GM18526 (cell line): ENCODE results near the gene KLHL40.

ENCODE experiments used
- POLR2A ChIP-seq: IDR thresholded peaks from 3 replicates; pipeline ENCODE4 v1.6.1; 2011; ENCODE audit not compliant: insufficient read length; ENCODE audit errors: extremely low read depth

The KLHL40 gene

DNA sequence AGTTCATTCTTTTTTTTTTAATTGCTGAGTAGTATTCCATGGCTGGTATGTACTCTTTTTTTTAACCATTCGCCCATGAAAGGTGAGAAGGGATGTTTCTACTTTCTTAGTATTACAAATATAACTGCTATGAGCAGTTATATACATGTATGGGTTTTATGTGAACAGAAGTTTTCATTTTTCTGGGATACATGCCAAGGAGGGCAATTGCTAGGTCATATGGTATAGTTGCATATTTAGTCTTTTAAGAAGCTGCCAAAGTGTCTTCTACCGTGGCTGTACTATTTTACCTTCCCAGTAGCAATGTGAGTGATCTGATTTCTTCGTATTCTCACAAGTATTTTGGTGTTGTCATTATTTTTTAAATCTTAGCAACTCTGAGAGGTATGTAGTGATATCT, 11.2 kb upstream of the KLHL40 start:
- no peak for TF ChIP-seq POLR2A

DNA sequence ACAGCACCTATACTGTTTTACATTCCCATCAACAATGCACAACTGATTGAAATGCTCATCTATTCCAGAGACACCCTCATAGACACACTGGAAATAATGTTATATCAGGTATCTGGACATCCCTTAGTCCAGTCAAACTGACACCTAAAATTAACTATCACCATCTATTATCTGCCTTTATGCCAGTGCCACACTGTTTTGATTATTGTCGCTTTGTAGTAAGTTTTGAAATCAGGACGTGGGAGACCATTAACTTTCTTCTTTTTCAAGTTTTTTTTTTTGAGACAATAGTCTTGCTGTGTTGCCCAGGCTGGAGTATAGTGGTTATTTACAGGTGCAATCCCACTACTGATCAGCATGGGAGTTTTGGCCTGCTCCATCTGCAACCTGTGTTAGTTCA, 9.4 kb upstream of the KLHL40 start:
- TF ChIP-seq POLR2A: no peak

DNA sequence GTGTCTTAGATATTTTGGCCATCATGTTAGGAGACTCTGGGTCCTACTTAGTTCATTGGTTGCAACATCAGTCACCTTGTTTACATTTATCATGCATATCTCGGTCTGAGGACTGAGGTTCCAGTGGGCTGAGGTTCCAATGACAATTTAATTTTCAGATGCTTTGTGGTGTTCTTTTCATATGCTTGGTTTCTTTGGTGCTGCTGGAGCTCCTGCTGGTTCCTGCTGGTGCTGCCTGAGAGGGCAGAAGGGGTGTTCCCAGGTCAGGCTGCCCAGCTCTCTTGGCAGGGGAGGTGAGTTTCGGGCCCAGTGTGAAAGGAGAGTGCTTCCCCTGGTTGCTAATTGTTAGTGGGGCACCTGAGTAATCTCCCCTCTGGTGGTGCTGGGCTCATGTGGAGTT, 6.9 kb upstream of the KLHL40 start:
- TF ChIP-seq POLR2A: no peak

DNA sequence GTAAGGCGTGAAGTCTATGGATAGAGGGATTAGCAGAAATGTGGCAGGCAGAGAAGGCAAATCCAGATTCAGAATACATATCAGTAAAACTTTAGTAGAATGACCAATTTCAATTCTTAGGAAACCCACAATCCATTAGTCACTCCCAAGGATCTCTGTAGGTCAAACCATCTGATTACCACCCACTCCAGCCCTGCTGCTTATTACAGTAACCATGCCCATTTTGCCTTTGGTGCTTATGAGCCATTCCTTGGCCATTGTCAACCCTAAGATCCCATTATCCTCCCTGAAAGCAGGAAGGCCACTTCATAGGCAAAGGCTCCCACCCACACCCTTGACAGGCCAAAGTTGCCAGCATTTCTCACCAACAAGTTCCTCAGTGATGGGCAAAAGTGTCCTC, 5.1 kb upstream of the KLHL40 start:
- TF ChIP-seq POLR2A: no peak

DNA sequence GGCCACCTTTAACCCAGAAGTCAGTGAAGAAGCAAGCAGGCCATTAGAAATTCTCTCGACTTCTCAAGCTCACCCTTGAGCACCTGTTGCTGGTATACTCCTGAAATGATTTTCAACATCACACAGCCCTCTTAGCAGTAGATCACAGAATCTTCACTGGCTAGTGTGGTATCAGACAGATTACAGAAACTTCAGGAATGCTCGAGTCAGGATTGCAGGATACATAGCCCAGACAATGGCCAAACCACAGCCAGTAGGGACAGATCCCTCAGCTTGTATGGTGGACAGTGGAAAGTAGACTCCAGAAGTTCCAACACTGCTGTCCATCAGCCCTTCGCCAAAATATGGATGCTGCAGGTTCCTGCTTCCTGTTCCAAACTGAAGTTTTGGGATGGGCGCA, 4.5 kb upstream of the KLHL40 start:
- no peak for TF ChIP-seq POLR2A

DNA sequence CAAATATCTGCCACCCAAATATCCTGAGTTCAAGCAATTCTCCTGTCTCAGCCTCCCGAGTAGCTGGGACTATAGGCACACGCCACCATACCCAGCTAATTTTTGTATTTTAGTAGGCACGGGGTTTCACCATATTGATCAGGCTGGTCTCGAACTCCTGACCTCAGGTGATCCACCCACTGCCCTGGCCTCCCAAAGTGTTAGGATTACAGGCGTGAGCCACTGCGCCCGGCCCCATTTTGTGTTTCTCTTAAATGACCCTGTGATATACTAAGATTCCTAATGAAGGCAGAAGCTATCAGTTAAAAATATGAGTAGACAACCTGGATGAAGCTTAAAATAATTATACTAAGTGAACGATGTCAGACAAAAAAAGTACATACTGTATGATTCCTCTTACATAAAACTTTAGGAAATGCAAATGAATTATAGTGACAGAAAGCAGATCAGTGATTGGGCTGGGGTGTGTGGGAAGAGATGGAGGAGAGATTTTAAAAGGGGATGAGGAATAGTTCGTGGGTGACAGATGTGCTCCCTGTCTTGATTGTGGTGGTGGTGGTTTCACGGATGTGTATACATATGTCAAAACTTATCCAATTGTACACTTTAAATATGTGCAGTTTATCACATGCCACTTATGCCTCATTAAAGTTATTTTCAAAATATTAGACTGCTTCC, 3.8 kb upstream of the KLHL40 start:
- no peak for TF ChIP-seq POLR2A

DNA sequence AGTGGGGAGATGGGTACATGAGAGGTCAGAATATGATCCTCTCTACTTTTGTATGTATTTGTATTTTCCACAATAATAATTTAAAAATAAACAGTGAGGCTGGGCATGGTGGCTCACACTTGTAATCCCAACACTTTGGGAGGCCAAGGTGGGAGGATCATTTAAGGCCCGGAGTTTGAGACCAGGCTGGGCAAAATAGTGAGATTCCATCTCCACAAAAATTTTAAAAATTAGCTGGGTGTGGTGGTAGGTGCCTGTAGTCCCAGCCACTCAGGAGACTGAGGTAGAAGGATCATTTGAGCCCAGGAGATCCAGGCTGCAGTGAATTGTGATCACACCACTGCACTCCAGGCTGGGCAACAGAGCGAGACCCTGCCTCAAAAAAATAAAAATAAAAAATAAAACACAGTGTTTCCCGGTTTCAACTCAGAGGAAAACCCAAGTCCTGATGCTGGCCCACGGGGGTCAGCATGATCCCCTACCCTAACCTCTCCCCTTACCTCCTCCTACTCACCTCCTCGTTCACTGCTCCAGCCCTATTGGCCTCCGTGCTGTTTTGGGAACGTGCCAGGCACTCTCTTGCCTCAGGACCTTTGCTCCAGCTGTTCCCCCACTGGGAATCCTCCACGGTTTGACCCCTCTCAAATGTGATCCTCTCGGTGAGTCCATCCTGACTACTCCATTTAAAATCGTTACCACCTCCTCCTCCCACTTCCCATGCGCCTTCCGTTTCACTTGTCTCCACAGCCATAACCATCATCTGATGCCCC, 2.9 kb upstream of the KLHL40 start:
- TF ChIP-seq POLR2A: no peak

DNA sequence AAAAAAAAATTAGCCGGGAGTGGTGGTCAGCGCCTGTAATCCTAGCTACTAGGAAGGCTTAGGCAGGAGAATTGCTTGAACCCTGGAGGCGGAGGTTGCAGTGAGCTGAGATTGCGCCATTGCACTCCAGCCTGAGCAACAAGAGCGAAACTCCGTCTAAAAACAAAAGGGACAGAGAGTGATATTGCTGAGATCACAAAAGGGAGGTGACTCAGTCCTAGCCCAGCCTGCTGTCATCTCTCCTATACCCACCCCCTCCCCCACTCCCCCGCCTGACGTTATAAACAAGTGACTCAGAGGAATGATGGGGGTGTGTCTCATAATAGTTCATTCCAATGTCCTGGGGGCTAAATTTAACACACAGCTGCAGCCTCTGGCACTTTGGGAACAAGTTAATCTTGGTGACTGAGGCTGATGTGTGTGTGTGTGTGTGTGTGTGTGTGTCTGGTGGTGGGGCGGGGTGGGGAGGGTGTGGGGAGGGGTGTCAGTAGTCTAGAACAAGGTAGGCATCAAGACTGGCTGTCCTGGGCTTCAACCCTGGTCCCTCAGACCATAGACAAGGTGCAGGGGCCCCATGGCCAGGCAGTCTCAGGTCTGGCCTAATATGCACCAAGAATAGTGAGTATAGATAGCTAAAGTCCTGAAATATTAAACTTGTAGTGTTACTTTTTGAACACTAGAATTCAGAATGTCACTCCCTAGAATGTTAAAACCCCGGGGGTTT, 1.3 kb upstream of the KLHL40 start:
- no peak for TF ChIP-seq POLR2A

DNA sequence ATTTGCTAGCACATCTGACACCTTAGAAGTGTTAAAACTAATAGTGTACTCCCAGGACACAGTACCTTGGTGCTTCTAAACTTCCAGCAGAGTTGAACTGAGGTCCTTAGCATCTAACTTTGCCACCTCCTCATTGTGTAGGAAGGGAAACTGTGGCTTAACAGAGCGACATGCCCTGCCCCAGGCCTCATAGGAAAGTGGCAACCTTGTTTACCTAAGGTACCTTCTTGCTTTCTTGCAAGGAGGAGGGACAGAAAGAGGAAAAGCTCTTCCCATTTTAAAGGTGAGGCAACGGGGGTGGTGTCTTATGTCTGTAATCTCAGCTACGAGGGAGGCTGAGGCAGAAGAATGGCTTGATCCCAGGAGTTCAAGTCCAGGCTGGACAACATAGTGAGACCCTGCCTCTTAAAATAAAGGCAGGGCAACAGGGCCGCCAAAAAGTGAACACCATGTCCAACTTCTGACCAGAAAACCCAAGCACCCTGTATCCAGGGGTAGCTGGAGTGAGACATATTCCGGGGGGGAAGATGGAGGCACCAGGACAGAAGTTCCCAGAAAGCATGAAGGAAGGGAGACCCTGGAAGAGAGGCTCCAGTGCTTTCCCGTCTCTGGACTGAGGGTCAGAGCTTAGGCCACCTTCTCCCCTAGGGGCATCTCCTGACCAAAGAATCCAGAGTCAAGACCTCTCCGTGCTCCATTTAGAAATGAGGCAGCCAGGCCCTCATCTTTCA, 540 bp upstream of the KLHL40 start:
- no peak for TF ChIP-seq POLR2A

DNA sequence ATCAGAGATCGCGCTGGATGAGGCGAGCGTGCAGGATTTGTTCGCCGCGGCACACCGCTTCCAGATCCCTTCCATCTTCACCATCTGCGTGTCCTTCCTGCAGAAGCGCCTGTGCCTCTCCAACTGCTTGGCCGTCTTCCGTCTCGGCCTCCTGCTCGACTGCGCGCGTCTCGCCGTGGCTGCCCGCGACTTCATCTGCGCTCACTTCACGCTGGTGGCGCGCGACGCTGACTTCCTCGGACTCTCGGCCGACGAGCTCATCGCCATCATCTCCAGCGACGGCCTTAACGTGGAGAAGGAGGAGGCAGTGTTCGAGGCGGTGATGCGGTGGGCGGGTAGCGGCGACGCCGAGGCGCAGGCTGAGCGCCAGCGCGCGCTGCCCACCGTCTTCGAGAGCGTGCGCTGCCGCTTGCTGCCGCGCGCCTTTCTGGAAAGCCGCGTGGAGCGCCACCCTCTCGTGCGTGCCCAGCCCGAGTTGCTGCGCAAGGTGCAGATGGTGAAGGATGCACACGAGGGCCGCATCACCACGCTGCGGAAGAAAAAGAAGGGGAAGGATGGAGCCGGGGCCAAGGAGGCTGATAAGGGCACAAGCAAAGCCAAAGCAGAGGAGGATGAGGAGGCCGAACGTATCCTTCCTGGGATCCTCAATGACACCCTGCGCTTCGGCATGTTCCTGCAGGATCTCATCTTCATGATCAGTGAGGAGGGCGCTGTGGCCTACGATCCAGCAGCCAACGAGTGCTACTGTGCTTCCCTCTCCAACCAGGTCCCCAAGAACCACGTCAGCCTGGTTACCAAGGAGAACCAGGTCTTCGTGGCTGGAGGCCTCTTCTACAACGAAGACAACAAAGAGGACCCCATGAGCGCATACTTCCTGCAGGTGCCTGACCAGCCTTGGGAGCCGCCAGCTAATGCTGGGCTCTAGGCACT, 819 bp downstream of the KLHL40 start:
- no peak for TF ChIP-seq POLR2A

DNA sequence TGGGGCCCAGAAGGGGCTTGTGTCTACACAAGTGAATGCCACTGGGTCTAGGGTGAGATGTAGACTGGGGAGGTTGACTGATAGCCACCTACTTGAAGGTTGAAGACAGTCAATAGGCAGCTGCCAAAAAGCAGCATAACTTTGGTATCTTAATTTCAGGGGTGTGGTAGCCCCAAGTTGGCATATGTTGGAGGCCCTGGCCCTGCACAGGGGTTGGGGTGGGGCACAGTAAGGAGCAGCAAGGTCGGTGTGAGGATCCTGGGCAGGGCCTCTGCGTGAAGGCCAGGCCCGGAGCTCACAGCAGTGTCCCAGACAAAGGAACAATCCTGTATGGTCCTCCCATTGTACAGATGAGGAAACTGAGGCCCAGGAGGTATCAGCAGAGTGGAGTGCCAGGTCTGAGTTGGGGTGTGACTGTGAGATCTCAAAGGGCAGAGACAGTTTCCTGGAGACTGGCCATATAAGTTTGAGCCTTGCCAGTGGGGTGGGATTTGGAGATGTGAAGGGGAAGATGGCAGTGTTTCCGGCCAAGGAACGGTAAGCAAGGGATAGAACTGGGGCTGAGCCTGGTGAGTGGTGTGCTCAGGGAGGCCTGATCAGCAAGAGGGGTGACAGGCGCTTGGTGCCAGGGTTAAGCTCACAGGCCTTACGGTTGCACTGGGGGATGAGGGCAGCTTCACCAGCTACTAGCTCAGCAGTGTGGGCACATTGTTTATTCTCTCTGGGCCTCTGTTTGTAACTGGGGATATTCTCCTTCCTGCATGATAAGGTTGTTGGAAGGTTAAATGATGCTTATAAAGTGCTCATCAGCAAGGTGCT, 1.7 kb downstream of the KLHL40 start:
- no peak for TF ChIP-seq POLR2A

DNA sequence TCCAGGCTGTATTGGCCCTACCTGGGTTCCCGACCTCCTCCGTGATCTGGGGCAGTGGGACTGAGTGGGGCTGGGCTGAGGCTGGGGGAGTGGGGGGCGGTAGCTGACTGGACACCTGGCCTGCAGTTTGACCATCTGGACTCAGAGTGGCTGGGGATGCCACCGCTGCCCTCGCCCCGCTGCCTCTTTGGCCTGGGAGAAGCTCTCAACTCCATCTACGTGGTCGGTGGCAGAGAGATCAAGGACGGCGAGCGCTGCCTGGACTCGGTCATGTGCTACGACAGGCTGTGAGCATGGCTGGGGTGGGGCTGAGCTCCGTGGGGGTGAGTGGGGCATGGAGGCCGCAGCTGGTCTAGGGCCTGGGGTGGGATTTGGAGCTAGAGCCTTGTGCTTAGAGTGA, 2.7 kb downstream of the KLHL40 start:
- no peak for TF ChIP-seq POLR2A

DNA sequence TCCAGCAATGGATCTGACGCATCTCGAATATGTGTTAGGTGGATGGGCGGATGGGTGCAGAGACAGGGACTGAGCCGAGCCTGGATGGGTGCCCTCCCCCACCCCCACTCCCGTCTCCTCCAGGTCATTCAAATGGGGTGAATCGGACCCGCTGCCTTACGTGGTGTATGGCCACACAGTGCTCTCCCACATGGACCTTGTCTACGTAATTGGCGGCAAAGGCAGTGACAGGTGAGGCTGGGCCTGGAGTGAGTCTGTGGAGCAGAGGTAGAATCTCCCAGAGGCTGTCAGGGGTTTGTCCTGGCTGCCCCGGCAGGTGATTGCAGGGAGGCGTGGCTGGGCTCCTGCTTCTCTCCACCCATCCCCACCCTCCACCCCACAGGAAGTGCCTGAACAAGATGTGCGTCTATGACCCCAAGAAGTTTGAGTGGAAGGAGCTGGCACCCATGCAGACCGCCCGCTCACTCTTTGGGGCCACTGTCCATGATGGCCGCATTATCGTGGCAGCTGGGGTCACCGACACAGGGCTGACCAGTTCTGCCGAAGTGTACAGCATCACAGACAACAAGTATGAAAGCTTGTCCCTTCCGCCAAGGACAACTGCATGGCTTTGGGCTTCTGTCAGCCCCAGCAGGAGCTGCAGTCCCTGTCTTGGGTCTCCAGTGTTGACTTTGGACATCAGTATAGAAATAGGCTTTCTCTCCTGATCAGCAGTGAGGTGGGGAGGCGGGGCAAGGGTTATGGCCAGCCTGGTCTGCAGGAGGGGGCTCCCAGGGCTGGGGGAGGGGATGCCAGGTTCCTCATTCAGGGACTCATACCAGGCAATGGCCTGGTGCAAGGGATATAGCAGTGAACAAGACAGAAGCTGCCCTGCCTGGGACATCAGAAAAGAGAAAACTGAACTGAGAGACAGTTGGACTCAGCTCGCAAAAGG, 3.4 kb downstream of the KLHL40 start:
- no peak for TF ChIP-seq POLR2A

DNA sequence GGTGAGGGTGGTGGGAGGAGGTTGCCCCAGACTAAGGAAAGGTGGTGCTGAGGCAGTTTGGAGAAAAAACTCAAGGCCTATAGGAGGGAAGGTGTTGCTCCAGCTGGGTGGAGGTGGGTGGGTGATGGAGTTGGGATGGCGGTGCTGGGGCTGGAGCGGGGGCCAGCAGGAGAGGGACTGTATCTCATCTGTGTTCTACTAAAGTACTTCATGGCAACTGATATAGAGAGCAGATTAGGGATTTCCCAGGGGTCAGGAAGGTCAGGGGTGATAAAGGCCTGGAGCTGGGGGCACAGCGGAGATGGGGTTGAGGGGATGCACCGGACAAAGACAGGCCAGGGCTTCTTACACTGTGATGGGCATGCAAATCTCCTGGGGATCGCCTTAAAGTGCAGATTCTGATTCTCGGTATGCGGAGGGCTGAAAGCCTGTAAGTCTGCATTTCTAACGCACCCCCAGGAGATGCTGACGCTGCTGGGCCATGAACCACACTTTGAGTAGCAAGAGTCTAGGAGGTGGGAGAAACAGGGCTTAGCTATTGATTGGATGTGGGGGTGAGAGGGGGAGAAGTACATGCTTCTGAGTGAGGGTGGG, 4.2 kb downstream of the KLHL40 start:
- no peak for TF ChIP-seq POLR2A
